Type B pancreatic cell (in vitro differentiated cells): ENCODE measurements around the gene NACC2. TPM values are rescaled to one million over a fixed set of nuclear protein-coding genes. Genes with fewer than 3 reads are reported as not detected.
A peak's percentile ranks its signal among the peaks of the same experiment; 100 is the strongest.

Experiments used
- DNase-seq: peaks from one replicate; pipeline ENCODE4 v3.0.0; 2021; ENCODE audit warnings: mixed read lengths; ENCODE audit not compliant: unreplicated experiment; ENCODE audit errors: extremely low spot score
- H3K27ac Mint-ChIP-seq: 2 replicates; pipeline ENCODE4 v1.8.0; 2021; ENCODE audit warnings: mild to moderate bottlenecking, mixed read lengths
- H3K27me3 Mint-ChIP-seq: 2 replicates; pipeline ENCODE4 v1.8.0; 2021; ENCODE audit warnings: mixed read lengths
- H3K36me3 Mint-ChIP-seq: 2 replicates; pipeline ENCODE4 v1.8.0; 2021; ENCODE audit warnings: mixed read lengths
- H3K4me1 Mint-ChIP-seq: one replicate; pipeline ENCODE4 v1.8.0; 2021; ENCODE audit warnings: mixed read lengths; ENCODE audit not compliant: unreplicated experiment
- H3K4me3 Mint-ChIP-seq: 2 replicates; pipeline ENCODE4 v1.8.0; 2021; ENCODE audit warnings: mild to moderate bottlenecking, mixed read lengths
- H3K9me3 Mint-ChIP-seq: 2 replicates; pipeline ENCODE4 v1.8.0; 2021; ENCODE audit warnings: mixed read lengths
- CTCF ChIP-seq: fragments of 200-600 bp; sonication (generic); conservative IDR thresholded peaks from 2 replicates; pipeline ENCODE4 v1.5.0; 2021; ENCODE audit warnings: antibody characterized with exemption, mild to moderate bottlenecking
- total RNA-seq: library from RNA; stranded (reverse); gene quantifications from 2 replicates; pipeline ENCODE4 v1.2.1, GENCODE V29; 2021; ENCODE audit warnings: low replicate concordance

The NACC2 gene
- total RNA-seq, 1 donor from 2014 or later = 9.3 TPM

- H3K9me3 Mint-ChIP-seq = no peaks in the 10 kb centered on the region
- no peaks in the 10 kb centered on the region for H3K27me3 Mint-ChIP-seq
- TF ChIP-seq CTCF = no peak
- no peaks in the 10 kb centered on the region for H3K36me3 Mint-ChIP-seq
- H3K4me1 Mint-ChIP-seq = peaks cover 6% of the 10 kb centered on the region
- no peak overlapping the region for H3K27ac Mint-ChIP-seq
- DNase-seq = no peak
- H3K4me3 Mint-ChIP-seq = no peak overlapping the region
These were observed 97.1 kb downstream of the NACC2 start for GRCh38 chr9:135998016-135998380.

GRCh38 chr9:135997090-135998015 is 97.7 kb downstream of the NACC2 start:
- Mint-ChIP-seq H3K27me3 (no peaks in the 10 kb centered on the region), H3K4me3 (no peak overlapping the region), H3K9me3 (no peaks in the 10 kb centered on the region), H3K4me1 (peaks cover 6% of the 10 kb centered on the region), H3K27ac (no peak overlapping the region), H3K36me3 (no peaks in the 10 kb centered on the region)
- no peak for TF ChIP-seq CTCF
- no peak for DNase-seq

- Mint-ChIP-seq H3K4me1 (peaks cover 9% of the 10 kb centered on the region), H3K27me3 (no peaks in the 10 kb centered on the region), H3K36me3 (no peaks in the 10 kb centered on the region), H3K4me3 (no peak overlapping the region), H3K9me3 (no peaks in the 10 kb centered on the region), H3K27ac (no peak overlapping the region)
- no peak for DNase-seq
- TF ChIP-seq CTCF = no peak
These were observed 99.3 kb downstream of the NACC2 start for GRCh38 chr9:135995816-135996215.

- Mint-ChIP-seq H3K9me3 (no peaks in the 10 kb centered on the region), H3K36me3 (no peaks in the 10 kb centered on the region), H3K4me3 (no peak overlapping the region), H3K4me1 (peaks cover 9% of the 10 kb centered on the region), H3K27ac (peak overlapping the region; percentile 34), H3K27me3 (no peaks in the 10 kb centered on the region)
- no peak for DNase-seq
- no peak for TF ChIP-seq CTCF
These were observed 100.4 kb downstream of the NACC2 start for GRCh38 chr9:135994501-135995192.

- H3K4me3 Mint-ChIP-seq = no peak overlapping the region
- TF ChIP-seq CTCF = no peak
These were observed 101.2 kb downstream of the NACC2 start for GRCh38 chr9:135993765-135994500.

More at GRCh38 chr9:135993765-135994500, 101.2 kb downstream of the NACC2 start:
- H3K36me3 Mint-ChIP-seq = no peaks in the 10 kb centered on the region
- peaks cover 9% of the 10 kb centered on the region for H3K4me1 Mint-ChIP-seq
- no peak for DNase-seq
- no peak overlapping the region for H3K27ac Mint-ChIP-seq
- H3K27me3 Mint-ChIP-seq = no peaks in the 10 kb centered on the region
- no peaks in the 10 kb centered on the region for H3K9me3 Mint-ChIP-seq
